Erythroblast (primary cell): ENCODE measurements around the gene GOLGA5.
"Not testable (repeated sequence)": the region's sequence is repeated elsewhere in the genome, so short reads cannot be mapped to it uniquely, and the experiment has no call there.

Experiments
- DNase-seq, 2 experiments: peaks; one replicate each; lab custom pipeline; 2025; lab: John Stamatoyannopoulos, UW
- GATA1 ChIP-seq: IDR thresholded peaks from 2 replicates; pipeline ENCODE4 v1.6.1; 2011; ENCODE audit warnings: low read depth, mild to moderate bottlenecking, control low read depth, low read length, moderate library complexity
- POLR2A ChIP-seq: IDR thresholded peaks from 2 replicates; pipeline ENCODE4 v1.6.1; 2011; ENCODE audit warnings: mild to moderate bottlenecking, low read length

The GOLGA5 gene

GRCh38 chr14:92759679-92760523 is 34.2 kb upstream of the GOLGA5 start:
- no peak for TF ChIP-seq GATA1
- no peak for TF ChIP-seq POLR2A
- no peak for DNase-seq

- TF ChIP-seq GATA1 (no peak), POLR2A (no peak)
- no peak for DNase-seq
Measured at GRCh38 chr14:92760524-92760805, 33.6 kb upstream of the GOLGA5 start.

- not testable (repeated sequence) for DNase-seq
Measured at GRCh38 chr14:92763666-92764631, 30.2 kb upstream of the GOLGA5 start.

GRCh38 chr14:92768236-92768635 is 25.9 kb upstream of the GOLGA5 start:
- not testable (repeated sequence) for DNase-seq

GRCh38 chr14:92768795-92769194 is 25.3 kb upstream of the GOLGA5 start:
- DNase-seq, result no peak
- TF ChIP-seq POLR2A (no peak), GATA1 (no peak)

GRCh38 chr14:92770484-92770883 is 23.6 kb upstream of the GOLGA5 start:
- TF ChIP-seq POLR2A (no peak), GATA1 (no peak)

GRCh38 chr14:92774572-92774971 is 19.5 kb upstream of the GOLGA5 start:
- TF ChIP-seq POLR2A (no peak), GATA1 (no peak)
- DNase-seq, result no peak

More at GRCh38 chr14:92770484-92770883, 23.6 kb upstream of the GOLGA5 start:
- DNase-seq, result no peak

GRCh38 chr14:92775292-92775691 is 18.8 kb upstream of the GOLGA5 start:
- not testable (repeated sequence) for DNase-seq

- DNase-seq, result not testable (repeated sequence)
Measured at GRCh38 chr14:92778868-92779565, 15.1 kb upstream of the GOLGA5 start.

- no peak for DNase-seq
- TF ChIP-seq POLR2A, result no peak
- TF ChIP-seq GATA1, result no peak
Measured at GRCh38 chr14:92780444-92781232, 13.5 kb upstream of the GOLGA5 start.

GRCh38 chr14:92781350-92781749 is 12.8 kb upstream of the GOLGA5 start:
- DNase-seq, result no peak
- TF ChIP-seq GATA1 (no peak), POLR2A (no peak)

- TF ChIP-seq POLR2A (no peak), GATA1 (no peak)
- DNase-seq, result peak; percentile 59 to 62
Measured at GRCh38 chr14:92783813-92784431, 10.2 kb upstream of the GOLGA5 start.
